Stimulated activated CD4-positive, alpha-beta T cell treated with anti-CD3 and anti-CD28 coated beads, Interleukin-12 subunit alpha, Interleukin-12 subunit beta, amount 100 ng/mL, for 4 hours (primary cell): ENCODE results near the gene REX1BD.
A peak's percentile ranks its signal among the peaks of the same experiment; 100 is the strongest.

Experiments used
- DNase-seq: peaks from one replicate; pipeline ENCODE4 v3.0.0-alpha.2; 2020

Gene REX1BD

DNA sequence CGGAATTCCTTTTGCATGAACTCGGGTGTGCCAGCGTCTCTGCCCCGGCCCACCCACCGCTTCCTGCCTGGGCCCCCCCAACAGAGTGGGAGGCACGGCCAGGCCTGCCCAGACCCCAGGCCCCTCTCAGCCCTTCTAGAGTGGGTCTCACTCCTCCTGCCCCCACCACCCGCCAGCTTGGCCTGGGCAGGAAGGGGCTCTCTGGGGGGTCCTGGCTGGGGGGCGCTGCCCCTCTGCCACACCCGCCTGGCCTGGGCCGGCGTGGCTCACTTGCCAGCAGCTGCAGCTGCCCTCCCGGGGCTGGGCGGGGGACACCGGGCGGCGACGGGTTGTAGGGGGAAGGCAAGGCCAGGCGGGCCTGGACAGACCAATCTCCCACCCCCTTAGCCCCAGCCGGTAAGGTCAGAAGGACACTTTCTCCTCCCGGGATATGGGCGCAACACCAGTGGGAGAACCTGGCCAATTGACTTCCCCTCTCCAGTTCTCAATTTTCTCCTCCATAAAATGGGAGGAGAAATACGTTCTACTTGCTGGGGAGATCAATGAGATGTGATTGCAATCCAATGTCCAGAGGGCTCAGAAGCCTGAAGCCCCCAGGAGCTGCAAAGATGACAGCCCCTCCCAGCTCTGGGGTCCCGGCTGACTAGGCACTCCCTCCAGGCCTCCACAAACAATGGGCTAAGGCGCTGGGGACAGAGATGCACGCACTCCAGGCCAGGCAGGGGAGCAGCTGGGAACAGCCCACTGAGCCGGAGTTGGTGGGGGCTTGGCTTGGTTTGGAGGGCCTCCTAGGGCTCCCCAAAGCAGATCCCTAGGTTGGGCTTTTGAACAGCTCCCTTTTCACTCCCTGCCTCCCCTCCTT is 15.6 kb downstream of the REX1BD start:
- DNase-seq = no peak

DNA sequence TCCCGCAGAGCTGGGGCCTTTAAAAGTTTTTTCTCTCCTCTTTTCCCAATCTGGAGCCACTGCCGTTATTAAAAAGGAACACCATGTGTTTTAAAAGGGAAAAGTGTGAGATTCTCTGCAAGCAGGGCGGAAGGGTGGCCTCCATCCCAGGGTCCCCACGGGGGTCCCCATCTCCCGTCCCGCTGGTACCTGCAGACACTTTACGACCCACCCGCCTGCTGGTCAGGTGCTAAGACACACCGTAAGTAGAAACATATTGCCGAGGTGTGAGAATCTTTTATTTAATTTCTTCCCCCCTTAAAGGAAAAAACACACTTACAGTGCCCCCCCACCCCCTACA is 16.2 kb downstream of the REX1BD start:
- no peak for DNase-seq

DNA sequence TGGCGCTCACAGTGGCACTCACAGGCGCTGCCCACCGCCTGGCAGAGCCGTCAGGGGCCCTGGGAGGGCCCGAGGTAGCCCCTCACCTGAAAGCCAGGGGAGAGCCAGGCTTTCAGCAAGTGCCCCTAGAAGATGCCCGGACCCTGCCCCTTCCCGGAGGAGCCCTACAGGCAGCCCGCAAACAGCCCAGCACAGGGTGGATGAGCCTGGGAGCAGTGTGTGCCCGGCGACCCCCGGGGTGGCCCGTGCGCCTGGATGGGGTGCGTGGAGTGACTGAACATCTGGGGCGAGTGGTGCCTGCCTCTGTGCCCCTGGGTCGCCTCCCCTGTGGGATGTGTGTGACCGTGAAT is 16.6 kb downstream of the REX1BD start:
- no peak for DNase-seq

DNA sequence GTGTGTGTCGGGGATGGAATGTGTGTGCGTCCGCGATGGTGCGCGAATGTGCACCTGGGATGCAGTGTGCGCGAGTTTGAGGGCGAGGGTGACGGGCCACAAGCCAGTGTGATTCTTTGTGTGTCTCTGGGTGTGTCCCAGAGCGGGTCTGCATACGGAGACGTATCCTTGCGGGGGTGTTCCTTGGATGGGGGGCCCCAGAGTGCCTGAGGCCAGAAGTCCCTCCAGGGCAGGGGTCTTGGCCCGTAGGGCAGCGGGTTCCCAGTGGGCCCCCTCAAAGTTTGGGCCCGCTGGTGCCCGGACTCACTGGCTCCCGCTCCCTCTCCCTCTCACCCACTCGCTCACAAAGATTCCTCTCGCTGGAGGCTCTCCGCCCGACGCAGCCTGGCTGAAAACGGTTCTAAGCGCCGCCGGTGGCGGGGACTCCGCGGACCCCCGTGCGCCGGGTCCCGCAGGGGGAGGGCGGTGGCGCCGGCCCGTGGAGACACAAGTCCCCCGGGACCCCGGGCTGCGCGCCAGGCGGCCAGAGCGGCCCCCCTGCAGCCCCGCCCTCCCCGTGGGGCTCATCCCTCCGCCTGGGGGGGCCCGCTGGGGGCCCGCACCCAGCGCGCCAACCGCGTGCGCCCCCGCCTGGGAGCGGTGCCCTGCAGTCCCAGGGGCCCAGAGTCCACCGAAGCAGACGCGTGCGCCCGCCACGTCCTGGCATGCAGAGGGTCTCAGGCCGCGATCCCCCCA is 17.1 kb downstream of the REX1BD start:
- no peak for DNase-seq

DNA sequence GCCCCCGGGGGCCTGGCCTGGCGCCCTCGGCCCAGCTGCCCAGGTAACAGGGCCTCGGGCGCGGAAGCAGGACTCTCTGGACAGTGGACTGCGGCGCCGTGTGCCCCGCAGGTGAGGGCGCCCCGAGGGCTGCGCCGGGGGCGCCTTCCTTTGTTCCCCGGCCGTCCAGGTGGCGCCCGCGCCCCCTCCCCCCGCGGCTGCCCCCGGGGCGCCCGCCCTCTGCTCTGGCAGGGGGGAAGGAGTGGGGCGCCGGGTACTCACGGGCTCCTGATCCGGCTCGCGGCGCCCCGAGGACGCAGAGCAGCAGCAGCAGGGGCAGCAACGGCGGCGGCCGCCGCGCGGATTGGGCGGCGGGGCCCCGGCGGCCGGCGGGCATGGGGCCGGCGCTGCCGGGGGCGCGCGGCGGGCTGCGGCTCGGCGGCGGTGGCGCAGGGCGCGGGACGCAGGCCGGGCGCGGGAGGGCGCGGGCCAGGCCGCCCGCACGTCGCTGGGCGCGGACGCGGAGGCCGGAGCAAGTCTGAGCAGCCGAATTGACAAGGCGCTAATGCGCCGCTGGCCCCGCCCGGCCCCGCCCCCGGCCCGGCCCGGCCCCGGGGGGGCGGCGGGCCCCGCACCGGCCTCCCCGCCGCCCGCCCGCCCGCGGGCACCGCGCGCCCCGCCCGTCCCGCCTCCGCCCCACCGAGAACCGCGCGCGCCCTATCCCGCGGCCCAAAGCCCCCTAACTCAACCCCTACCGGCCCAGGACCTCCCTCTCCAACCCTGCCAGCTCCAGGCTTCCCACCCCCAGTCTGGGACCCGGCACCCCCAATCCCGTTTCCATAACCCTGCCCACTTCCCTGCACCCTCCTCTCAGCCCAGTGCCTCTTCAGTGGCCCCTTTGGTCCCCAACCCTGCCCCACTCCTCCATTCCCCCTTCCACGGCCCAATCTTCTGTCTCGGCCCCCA is 18.0 kb downstream of the REX1BD start, which contains the start of gene CRLF1:
Gene CRLF1 (minus strand): TSS at position 519 of the 945 bp plus-strand sequence. CDS start 143 bp downstream, at position 376.
- no peak for DNase-seq

DNA sequence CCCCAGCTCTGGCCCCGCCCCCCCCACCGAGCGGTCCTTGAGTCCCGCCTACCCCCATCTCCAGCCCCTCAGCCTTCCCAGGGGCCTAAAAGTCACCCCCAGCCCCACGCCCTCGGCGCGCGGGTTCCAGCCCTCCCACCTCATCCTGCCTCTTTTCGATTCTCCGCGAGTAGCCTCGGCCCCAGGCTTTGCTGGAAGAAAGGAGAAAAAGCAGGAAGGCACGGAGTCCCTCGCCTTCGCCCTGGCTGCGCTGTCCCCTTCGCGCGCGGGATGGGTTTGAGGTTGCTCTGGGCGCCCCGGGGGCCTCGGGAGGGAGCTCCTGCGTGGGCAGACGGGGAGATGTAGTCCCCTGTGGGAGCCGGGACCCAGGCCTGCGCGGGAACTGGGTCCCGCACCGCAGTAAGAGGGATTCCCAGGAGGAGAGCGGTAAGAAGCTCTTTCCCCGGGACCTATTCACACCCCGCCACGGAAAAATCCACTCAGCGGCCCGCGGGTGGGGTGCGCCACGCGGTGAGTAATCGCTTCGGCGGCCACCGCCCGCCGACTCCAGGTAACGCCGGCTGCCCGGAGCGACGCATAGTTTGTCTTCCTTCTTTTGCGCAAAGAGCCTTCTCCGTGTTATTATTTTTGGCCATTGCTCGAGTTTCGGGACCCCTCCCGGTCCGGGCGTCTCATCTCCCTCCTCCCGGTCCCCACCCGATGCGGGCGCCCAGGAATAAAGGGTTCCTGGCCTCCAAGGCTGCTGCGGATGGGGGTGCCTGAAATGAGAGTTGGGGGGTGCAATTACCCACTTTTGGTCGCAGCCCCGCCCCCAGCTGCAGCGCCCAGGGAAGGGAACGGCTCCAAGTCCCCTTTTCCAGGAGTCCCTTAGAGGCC is 18.9 kb downstream of the REX1BD start:
- no peak for DNase-seq

DNA sequence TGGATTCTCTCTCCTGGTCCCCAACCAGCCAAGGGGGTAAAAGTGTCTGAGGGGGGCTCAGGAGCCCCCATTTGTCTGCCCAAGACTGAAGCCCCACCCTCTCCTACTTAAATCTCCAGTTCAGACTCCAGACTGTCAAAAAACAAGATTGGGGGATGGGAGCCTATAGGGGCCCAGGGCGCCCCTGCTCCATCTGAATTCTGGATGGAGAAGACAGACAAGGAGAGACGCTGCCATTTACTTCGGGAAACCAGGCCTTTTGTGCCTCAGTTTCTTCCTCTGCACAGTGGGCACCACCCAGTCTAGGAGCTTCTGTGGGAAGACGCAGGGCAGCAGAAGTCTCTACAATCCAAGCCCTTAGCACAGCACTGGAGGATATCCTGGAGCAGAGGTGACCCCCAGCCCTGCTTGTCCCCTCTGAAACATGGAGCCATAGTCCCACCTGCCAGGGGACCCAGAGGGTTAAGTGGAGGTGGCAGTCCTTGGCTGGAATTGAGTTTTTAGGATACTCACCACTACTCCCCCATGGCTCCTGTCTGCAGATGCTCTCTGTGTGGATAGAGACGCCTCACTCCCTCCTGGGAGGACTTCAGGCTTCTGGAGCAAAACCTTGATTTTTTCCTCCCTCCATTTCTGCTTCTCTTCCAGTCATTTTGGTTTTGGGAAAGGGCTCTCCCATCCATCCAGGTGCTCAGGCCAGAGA is 19.7 kb downstream of the REX1BD start:
- DNase-seq = no peak

DNA sequence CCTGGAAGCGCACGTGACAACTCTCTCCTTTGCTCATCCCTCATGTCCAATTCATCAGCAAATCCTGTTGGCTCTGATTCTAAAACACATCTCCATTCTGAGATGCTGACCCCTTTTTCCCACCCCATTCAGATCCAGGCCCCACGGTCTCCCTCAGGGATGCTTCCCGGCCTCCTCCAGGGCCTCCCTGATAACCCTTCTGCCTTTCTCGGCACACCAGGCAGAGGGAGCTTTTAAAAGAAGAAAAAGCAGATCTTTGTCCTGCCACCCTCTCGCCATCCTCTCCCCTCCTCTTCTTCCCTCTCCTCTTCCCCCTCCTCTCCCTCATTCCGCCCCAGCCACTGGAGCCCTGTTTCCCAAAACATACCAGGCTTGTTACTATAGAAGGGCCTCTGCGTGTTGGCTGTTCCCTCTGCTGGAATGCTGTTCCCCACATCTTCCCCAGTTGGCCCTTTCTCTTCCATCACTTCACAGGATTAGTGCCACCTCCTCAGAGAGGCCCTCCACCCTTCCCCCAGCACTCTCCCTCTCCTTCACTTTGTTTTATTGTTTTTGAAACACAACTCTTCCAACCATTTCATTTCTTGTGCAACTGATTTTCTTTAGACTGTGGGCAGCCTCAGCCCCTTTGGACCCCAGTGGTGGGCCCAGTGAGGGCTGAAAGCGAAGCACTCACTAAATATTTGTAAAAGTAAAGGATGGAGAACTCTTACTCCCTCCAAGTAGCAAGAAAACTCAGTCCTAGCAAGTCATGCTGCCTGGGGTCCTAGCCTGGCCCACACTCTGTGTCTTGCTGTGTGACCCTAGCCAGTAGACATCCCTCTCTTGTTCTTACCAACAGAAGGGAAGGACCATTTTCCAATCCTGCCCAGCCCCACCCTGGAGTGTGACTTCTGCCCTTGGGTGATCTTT is 20.5 kb downstream of the REX1BD start:
- DNase-seq = no peak

DNA sequence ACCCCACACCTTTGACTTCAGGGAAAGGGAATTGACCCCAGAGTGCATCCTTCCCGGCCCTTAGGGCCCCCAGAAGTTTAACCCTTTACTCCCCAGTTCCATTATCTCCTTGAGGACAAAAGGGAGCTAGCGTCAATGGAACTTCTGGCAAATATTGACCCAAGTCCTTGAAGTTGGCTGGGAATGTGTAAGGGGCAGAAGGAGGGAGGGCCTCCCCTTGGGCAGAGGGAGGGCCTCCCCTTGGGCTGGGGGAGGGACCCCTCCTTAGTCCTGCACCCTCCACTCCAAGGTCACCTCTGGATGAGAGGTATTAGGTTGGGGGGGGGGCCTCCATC is 21.1 kb downstream of the REX1BD start:
- DNase-seq = no peak

DNA sequence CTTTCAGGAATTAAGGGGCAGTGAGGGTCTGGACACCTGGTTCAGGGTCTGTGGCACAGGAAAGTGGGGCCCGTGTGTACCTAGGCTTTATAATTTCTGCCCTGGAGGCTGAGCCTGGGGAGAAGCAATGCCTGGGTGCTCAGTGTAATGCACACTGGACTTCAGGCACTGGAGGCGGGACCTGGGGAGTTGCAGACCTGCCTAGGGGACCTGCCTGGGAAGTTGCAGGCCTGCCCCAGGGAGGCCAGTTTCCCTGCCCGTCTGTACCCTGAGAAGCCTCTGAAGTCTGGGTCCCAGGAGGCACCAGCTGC is 21.6 kb downstream of the REX1BD start:
- DNase-seq = no peak

DNA sequence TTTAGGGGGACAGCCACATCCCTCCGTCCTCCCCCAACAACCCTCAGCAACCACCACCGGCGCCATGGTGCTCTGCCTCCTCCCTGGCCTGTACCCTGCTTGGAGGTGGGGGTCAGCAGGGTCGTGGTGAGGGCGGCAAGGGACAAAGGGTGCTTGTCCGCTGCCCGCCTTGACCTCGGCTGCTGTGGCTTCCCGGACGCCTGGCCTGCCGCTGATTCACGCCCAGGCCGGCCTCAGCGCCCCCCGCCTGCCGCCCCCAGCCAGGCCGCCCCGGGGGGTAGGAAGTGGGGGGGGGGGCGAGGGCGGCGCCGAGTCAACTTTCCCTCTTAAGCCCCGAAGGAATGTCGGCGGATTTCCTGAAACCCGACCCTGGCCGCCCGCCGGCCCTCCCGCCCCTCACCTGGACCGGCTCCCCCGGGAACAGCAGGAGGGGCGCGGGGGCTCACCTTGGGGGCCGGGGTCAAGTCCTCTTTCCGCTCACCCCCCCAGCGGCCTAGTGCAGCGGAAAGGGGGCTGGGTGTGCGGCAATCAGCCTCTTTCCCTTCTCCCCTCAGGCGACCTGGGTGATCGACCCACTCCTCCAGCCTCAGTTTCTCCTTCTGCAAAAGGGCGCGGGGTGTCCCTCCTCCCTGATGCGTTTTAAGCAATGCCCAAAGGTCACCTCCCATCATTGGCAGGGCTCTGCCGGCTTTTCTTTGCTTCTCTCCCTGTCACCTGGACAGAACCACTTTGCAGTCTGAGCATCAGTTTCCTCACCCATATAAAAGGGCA is 22.1 kb downstream of the REX1BD start:
- DNase-seq = no peak

DNA sequence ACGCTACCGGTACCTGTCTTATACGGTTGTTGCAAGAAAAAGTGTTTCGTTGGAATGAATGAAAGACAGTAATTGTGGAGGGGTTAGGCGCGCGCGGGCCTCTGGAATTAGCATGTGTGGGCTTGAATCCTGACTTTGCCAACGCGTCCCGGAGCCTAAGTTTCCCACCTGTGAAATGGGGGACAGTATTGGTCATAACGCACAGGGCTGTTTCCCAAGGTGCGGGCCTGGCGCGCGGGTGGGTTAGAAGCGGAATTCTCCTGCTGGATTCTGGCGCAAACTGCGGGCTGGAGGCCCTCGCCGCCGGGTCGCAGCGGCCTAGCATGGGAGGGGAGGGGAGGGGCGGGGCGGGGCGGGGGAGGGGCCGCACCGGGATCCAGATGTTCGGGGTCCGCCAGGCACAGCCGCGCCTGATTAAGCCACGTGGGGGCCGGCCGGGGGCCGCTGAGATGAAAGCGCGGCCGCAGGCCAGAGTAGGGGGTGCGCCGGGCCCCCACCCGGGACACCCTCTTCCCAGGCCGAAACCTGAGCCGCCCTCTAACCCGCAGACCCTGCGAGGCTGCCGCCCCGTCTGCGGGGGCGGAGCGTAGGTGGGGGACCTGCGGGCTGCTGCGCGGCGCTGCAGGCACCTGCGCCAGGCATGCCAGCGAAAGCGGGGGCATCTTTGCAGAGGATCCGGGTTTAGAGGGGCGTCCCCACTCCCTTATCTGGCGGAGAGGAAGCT is 22.9 kb downstream of the REX1BD start:
- no peak for DNase-seq

DNA sequence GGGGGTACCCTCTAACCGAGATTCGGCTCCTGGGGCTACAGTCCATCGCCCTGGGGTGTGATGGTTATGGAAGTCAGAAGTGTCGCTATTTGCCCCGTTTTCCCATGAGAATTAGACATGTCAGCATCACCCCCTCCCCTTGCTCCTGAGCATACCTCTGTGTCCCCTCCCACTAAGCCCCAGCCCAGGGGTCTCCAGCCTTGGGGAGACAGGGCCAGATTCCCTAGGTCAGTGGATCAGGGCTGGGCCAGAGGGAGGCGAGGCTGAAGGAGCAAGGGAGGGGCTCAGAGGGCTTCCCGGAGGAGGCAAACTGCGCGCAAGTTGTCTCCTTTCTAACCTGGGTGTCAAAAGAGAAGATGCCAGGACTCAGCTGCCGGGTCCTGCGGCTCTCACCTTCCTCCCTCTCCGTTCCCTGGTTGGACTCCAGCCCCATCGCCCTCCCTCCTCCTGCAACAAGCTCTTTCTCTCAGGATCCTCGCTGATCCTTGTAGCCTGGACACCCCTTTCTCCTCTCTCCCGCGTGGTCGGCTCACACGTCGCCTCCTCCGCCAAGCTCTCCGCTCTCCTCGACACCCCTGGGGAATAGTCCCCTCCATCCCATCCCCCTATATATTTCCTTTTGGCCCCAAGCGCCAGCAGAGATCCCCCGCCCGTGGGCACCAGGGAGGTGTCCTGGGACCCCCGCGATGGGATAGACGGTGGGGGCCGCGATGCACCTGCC is 23.6 kb downstream of the REX1BD start:
- DNase-seq = no peak

DNA sequence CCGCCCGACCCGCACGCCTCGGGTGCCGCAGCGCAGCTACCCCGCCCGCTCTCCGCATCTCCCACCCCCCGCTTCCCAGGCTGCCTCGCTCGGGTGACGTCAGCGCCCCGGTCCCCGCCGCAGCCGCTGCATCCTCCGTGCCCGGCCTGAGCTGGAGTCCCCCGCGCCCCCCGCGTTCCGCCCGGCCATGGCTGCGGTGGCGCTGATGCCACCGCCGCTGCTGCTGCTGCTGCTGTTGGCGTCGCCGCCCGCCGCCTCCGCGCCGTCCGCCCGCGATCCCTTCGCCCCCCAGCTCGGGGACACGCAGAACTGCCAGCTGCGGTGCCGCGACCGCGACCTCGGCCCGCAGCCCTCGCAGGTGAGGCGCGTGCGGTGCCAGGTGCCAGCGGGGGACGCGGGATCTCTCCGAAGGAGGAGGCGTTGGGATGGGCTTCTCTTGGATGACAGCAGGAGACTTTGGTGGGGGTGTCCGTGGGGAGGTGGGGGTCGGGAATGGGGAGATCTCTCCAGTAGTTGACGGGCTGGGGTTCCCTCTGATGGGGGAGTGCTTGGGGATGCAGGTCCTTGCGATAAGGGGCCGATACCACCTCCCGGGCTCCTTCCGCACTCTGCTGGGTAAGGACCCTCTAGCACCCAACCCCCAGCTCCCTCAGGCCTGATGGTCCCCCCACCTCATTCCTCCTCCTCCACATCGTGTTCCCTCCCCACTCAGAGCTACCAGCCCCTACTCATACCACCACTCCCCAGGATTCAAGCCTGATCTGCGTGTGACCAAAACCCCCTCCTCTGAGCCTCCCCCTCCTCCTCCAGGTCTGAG is 24.4 kb downstream of the REX1BD start, which contains the start of gene TMEM59L:
Gene TMEM59L (plus strand): TSS at position 99 of the 817 bp plus-strand sequence. CDS start 89 bp downstream, at position 188.
- peak; percentile 49 for DNase-seq

DNA sequence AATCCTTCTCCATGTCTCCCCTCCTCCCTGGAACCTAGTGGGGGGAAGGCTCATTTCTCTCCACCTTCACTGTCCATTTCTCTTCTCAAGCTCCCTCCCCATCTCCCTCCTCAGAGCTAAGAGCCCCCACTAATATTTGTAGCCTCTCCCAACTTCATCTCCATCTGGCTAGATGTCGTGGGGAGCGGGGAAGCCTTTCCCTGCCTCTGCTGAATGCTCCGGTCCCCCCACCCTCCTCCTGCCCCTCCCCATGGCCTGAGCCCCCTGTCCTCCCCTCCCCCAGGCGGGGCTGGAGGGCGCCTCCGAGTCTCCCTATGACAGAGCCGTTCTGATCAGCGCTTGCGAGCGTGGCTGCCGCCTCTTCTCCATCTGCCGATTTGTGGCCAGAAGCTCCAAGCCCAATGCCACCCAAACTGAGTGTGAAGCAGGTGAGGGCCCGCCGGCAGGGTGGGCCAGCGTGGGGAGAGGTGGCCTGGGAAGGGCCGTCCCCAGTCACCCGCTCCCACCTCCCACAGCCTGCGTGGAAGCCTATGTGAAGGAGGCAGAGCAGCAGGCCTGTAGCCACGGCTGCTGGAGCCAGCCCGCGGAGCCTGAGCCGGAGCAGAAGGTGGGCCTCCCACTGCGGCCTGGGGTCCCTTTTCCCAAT is 25.1 kb downstream of the REX1BD start:
- no peak for DNase-seq

DNA sequence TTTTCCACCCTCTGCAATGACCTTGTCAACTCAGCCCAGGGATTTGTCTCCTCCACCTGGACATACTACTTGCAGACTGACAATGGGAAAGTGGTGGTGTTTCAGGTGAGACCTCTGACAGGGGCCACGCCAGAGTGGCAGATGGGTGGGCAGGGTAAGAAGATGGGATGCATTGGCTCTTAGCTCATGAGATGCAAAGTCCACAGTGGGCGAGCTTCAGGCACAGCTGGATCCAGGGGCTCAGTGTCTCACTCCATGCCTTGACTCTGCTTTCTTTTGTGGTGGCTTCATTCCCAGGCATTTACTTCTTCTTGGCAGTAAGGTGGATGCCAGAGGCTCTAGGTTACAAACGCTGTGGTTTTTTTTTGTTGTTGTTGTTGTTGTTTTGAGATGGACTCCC is 27.4 kb downstream of the REX1BD start:
- no peak for DNase-seq

DNA sequence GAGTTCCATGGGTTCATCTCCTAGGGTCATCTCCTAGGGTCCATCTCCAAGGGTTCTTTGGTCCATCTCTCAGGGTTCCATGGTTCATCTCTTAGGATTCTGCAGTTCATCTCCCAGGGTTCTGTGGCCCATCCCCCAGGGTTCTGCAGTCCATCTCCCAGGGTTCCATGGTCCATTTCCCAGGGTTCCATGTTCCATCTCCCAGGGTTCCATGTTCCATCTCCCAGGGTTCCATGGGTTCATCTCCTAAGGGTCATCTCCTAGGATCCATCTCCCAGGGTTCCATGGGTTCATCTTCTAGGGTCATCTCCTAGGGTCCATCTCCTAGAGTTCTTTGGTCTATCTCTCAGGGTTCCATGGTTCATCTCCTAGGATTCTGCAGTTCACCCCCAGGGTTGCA is 29.0 kb downstream of the REX1BD start:
- no peak for DNase-seq
